ENCODE results near the gene RGR.
A peak's percentile ranks its signal among the peaks of the same experiment; 100 is the strongest.

The RGR gene, protein sequence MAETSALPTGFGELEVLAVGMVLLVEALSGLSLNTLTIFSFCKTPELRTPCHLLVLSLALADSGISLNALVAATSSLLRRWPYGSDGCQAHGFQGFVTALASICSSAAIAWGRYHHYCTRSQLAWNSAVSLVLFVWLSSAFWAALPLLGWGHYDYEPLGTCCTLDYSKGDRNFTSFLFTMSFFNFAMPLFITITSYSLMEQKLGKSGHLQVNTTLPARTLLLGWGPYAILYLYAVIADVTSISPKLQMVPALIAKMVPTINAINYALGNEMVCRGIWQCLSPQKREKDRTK

GRCh38 chr10:84244651-84245270, at the start of gene RGR:
RGR (plus strand) TSS chr10:84245053; CDS start chr10:84245091, 38 bp downstream.
- DNase-seq: no peak

- no peak for DNase-seq
Measured at GRCh38 chr10:84196083-84196482, 48.8 kb upstream of the RGR start.

GRCh38 chr10:84196941-84197340, 47.9 kb upstream of the RGR start:
- DNase-seq: no peak

DNA sequence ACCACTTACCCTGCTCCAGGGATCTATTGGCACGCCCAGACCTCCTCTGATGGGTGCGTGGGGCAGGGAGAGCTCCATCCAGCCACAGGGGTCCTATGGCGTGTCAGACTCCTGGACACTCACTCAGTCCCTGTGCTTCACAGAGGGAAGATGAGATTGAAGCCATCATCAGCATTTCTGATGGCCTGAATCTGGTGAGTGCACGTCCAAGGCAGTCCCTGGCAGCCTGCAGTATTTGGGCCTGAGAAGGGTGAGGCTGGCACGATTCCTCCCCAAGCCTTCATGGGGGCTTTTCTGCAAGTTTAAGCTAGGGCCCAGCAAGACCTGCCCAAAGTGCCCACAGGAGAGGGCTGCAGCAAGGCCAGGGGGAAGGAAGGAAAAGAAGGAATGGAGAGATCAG, 47.2 kb upstream of the RGR start:
- no peak for DNase-seq

DNA sequence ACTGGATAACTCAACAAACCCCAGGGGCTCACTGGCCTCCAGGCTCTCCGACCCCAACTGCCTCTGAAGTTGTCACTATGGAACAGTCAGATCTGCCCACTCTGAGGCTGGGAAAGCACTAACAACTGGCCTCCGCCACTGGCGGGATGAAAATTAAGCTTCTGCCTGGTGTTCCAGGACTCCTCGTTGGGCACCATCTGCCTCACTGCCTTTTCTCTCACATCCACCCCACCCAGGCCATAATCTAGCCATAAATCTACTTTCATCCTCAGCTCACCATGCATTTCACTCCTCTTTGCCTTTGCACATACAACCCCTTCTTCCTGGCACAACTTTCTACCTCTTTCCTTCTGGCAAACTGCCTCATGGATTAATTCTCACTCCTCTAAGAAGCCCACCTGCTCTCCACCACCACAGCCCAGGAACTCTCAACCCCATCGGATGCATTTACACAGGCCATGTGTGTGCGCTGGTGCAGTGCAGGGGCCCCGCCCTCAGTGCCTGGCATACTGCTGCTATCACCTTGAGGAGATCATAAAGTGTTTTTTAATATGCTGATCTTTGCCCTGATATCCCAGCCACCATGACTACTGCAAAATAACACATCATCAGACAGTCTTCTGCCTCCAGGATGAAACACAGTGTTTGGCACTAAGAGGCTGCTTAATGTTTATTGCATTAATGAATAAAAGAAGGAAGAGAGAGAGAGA, 46.5 kb upstream of the RGR start:
- DNase-seq: no peak

GRCh38 chr10:84200537-84201243, 44.2 kb upstream of the RGR start:
- no peak for DNase-seq

DNA sequence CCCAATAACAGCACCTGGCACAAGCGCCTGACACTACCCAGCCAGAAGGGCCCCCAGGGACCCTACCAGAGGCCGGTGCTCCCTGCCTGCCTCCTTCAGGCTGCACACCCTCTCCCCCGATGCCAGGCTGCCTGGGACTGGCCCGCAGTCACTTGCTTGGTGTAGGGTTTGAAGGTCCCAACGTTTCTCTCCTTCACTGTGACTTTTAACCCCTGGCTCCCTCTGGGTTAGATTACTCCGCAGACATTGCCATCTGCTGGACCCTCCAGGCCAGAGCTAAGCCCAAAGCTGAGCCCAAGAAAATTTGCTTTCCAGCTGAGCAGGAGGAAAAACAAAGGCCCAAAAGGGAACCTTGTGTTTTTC, 43.6 kb upstream of the RGR start:
- DNase-seq: no peak

DNA sequence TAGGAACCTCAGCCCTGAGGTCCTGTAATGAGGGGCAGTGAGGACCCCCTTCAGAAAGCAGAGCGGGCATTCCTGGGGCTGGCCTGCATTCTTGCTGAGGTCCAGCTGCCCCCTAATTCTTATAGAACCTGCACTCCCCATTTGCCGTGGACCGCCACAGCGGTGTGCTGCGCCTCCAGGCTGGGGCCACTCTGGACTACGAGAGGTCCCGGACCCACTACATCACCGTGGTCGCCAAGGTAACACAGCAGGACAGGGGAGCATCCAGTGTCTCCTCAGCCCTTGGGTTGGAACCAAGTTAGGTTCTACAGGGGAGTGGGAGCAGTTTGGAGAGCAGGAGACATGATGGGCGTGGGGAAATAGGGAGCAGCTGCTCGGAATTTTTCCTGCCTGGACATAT, 43.2 kb upstream of the RGR start:
- no peak for DNase-seq

DNA sequence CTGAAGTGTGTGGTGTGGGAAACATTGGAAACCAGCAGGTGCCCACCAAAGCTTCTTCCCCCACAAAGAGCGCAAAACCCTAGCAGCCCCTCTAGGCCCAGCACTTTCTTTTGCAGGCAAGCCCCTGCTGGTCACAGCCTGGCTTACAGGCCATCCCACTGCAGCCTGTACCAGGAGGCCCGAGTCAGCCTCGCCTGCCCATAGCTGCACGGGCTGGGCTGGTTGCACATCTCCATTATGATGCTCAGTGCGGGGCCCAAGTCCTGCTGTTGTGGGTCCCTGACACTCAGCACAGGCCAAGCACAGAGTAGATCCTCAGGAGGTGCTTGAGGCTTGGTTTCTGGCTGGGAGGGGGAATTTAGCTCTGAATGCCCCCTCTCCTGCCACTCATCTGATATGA, 42.5 kb upstream of the RGR start:
- DNase-seq: no peak

DNA sequence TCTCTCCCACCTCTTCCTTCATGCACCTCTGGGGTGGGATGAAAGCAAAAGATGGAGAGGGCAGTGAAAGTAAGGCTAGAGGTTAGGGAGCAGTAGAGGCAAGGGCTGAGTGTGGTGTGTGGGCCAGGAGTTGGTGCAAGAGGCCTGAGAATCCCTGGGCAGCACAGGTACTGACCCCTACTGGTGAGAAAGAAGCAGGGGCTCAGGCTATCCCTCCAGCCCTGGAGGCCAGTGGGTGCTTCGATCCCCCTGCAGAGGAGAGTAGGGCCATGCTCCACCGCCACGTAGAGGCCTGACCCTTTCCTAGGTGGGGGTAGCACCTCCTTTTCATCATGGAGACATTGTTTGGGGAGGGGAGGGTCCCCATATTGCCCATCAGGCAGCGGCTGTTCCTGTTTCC, 40.7 kb upstream of the RGR start:
- DNase-seq: no peak

- no peak for DNase-seq
Measured at GRCh38 chr10:84204610-84205009, 40.2 kb upstream of the RGR start.

GRCh38 chr10:84205049-84205852, 39.6 kb upstream of the RGR start:
- peak; percentile 74 for DNase-seq

DNA sequence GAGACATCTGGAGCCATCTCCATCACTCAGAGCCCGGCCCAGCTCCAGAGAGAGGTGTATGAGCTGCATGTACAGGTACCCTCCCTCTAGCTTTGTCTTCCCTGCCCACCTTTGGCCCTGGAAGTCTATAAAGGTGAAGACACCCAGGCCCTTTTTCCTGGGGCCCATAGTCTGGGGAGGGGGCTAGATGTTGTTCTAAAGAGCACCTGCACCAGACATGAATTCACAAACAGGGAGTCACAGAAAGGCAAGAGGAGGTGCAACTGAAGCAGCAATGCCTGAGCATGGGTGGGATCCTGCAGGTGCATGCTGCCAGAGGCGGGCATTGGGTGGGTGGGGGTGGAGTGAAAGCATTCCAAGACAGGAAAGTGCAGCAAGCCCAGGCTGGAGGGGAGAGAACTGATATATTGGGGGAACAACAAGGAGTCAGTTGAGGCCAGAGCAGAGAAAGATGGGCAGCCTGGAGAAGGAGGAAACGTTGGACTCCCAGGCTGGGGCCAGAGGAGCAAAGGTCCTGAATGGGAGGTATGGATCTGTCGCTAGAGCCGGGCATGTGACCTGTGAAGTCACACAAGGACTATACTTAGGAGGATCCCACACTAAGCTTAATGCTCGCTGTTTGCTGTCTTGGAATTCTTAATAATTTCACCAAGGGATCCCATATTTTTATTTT, 38.9 kb upstream of the RGR start:
- DNase-seq: no peak

- no peak for DNase-seq
Measured at GRCh38 chr10:84208023-84208422, 36.8 kb upstream of the RGR start.

- no peak for DNase-seq
Measured at GRCh38 chr10:84211566-84211965, 33.3 kb upstream of the RGR start.

- DNase-seq: no peak
Measured at GRCh38 chr10:84212014-84212413, 32.8 kb upstream of the RGR start.

DNA sequence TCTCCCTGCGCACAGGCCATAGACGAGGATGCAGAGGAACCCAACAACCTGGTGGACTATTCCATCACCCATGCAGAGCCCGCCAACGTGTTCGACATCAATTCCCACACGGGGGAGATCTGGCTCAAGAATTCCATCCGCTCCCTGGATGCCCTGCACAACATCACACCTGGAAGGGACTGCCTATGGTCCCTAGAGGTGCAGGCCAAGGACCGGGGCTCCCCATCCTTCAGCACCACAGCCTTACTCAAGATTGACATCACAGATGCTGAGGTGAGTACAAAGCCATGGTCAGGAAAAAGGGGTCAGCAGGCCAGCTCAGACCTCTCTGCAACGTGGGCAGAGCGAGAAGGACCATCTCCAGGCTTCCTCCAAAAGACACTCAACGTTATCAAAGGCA, 31.8 kb upstream of the RGR start:
- DNase-seq: no peak

DNA sequence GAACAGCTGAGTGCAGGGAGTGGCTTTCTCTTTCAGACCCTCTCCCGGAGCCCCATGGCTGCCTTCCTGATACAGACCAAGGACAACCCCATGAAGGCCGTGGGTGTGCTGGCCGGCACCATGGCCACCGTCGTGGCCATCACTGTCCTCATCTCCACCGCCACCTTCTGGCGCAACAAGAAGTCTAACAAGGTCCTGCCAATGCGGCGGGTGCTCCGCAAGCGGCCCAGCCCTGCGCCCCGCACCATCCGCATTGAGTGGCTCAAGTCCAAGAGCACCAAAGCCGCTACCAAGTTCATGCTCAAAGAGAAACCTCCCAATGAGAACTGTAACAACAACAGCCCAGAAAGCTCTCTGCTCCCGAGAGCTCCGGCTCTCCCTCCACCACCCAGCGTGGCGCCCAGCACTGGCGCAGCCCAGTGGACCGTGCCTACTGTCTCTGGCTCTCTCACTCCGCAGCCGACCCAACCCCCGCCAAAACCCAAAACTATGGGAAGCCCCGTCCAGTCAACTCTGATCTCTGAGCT, 30.7 kb upstream of the RGR start:
- no peak for DNase-seq

GRCh38 chr10:84214612-84215235, 30.1 kb upstream of the RGR start:
- DNase-seq: no peak

DNA sequence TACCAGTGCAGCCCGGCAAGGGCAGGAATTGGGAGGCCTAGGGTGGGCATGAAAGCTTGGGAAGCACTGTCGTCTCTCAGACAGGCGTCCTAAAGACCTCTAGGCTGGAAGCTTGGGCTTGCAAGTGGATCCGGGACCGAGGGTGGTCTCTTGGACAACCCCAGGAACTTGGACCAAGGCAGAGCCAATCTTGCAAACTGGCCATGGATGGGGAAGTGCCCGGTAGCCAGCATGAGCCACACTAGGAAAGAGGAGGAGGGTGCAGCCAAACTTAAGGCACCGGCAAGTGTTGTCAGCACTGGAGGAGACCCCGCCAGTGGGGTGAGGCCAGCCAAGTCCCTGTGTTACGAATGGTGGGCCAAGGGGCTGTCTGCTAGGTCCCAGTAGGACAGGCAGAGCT, 28.0 kb upstream of the RGR start:
- no peak for DNase-seq

DNA sequence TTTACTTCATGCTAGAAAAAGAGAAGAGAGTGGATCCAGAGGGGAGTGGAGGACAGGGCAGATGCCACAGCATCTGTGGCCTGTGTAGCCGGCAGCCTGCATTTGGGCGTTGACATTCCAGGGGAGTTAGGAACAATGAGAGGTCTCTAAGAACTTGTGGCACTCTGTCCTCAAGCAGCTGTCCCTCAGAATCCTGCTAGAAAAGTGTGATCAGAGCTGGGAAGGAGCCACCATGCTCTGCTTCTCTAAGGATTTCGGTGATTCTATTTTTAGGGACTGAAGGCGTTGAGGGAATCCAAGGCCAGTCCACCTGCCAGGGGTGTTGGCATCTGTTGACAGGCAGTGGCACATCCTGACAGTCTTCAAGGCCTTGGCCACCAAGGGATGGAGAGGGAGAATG, 27.1 kb upstream of the RGR start:
- DNase-seq: no peak

GRCh38 chr10:84221916-84222315, 22.9 kb upstream of the RGR start:
- DNase-seq: no peak
